ENCODE measurements around the gene FAM50A. TPM values are rescaled to one million over a fixed set of nuclear protein-coding genes. Genes with fewer than 3 reads are reported as not detected.

The FAM50A gene
- total and polyA plus RNA-seq, 3 donors from 2014 or later = 29.6 to 38.5 (median 38.4) TPM

DNA sequence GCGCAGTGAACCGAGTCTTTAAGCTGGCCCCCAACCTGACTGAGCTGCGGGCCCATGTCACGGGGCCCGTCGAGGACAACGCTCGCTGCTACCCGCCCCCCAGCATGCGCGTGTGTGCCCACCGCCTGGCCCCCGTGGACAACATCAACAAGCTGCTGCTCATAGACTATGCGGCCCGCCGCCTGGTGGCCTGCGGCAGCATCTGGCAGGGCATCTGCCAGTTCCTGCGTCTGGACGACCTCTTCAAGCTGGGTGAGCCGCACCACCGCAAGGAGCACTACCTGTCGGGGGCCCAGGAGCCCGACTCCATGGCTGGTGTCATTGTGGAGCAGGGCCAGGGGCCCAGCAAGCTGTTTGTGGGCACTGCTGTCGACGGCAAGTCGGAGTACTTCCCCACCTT lies 16.4 kb downstream of the FAM50A start:
- TF ChIP-seq, protein P1, sequence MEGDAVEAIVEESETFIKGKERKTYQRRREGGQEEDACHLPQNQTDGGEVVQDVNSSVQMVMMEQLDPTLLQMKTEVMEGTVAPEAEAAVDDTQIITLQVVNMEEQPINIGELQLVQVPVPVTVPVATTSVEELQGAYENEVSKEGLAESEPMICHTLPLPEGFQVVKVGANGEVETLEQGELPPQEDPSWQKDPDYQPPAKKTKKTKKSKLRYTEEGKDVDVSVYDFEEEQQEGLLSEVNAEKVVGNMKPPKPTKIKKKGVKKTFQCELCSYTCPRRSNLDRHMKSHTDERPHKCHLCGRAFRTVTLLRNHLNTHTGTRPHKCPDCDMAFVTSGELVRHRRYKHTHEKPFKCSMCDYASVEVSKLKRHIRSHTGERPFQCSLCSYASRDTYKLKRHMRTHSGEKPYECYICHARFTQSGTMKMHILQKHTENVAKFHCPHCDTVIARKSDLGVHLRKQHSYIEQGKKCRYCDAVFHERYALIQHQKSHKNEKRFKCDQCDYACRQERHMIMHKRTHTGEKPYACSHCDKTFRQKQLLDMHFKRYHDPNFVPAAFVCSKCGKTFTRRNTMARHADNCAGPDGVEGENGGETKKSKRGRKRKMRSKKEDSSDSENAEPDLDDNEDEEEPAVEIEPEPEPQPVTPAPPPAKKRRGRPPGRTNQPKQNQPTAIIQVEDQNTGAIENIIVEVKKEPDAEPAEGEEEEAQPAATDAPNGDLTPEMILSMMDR (IDR thresholded peaks at IDR 0.05) = no peak
- no peak for TF ChIP-seq POLR2A (IDR thresholded peaks at IDR 0.05)
- intact Hi-C loops (cut with DNase I; ENCODE audit: low total_unique reads) = no loop called here
- 84% methylated on average over 17 of the region's 26 CpGs; no CpG with 5 or more reads in 1 of the 2 donors for WGBS, 2 donors
- no peak overlapping the region for H3K4me3 ChIP-seq
- H3K4me1 ChIP-seq = no peaks in the 10 kb centered on the region
- H3K27me3 ChIP-seq = no peaks in the 10 kb centered on the region
- H3K36me3 ChIP-seq (ENCODE audit: low read depth, missing control alignments) = no peaks in the 10 kb centered on the region
- H3K9me3 ChIP-seq = no peaks in the 10 kb centered on the region
- DNase-seq = no peak
- H3K27ac ChIP-seq = no peak overlapping the region

DNA sequence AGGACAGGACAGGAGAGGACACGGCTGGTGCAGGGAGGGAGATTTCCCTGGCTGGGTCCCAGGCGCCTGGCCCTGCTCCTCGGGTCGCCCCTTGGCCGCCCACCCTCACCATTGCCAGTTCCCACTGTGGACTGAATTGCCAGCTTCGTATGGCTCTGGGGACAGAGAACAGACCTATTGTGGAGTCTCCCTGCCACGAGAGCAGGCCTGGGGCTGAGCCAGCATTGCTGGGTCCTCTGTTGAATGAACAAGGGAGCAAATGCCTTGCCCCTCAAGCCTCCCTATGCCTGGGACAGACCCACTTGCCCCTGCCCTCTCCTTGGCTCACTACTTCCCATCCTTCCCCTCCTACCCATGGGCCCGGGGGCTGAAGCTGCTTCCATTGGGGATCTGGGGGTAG lies 18.5 kb downstream of the FAM50A start:
- intact Hi-C loops (cut with DNase I; ENCODE audit: low total_unique reads) = no loop called here
- WGBS, 2 donors = 63% methylated on average over 8 of the region's 8 CpGs; no CpG with 5 or more reads in 1 of the 2 donors
- no peak for DNase-seq
- H3K27me3 ChIP-seq = no peaks in the 10 kb centered on the region
- no peaks in the 10 kb centered on the region for H3K9me3 ChIP-seq
- no peaks in the 10 kb centered on the region for H3K4me1 ChIP-seq
- H3K4me3 ChIP-seq = no peak overlapping the region
- TF ChIP-seq POLR2A (IDR thresholded peaks at IDR 0.05) = no peak
- TF ChIP-seq, protein P1 (IDR thresholded peaks at IDR 0.05) = no peak
- H3K36me3 ChIP-seq (ENCODE audit: low read depth, missing control alignments) = no peaks in the 10 kb centered on the region
- no peak overlapping the region for H3K27ac ChIP-seq

DNA sequence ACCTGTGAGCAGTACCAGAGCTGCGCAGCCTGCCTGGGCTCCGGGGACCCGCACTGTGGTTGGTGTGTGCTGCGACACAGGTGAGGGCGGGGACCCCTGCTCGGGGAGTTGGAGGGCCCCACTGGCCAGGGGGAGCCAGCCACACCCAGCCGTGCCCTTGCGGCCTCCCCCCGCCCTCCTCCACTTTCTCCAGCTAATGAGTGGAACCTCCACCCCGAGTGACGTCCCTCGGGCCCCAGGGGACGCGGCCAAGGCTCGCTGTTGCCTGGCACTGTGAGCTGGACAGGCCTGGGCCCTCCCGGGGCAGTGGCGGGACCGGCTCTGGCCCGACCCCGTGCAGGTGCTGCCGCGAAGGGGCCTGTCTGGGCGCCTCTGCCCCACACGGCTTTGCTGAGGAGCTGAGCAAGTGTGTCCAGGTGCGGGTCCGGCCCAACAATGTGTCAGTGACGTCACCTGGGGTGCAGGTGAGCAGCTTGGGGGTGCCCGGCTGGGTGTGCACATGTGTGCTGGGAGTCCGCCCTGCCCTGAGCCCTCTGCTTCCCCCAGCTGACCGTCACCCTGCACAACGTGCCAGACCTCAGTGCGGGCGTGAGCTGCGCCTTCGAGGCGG lies 19.8 kb downstream of the FAM50A start:
- DNase-seq = no peak
- intact Hi-C loops (cut with DNase I; ENCODE audit: low total_unique reads) = no loop called here
- no peak overlapping the region for H3K4me3 ChIP-seq
- no peaks in the 10 kb centered on the region for H3K36me3 ChIP-seq (ENCODE audit: low read depth, missing control alignments)
- no peaks in the 10 kb centered on the region for H3K27me3 ChIP-seq
- H3K4me1 ChIP-seq = no peaks in the 10 kb centered on the region
- no peak for TF ChIP-seq POLR2A (IDR thresholded peaks at IDR 0.05)
- TF ChIP-seq, protein P1 (IDR thresholded peaks at IDR 0.05) = no peak
- no peak overlapping the region for H3K27ac ChIP-seq
- 90% methylated on average over 6 of the region's 36 CpGs; no CpG with 5 or more reads in 1 of the 2 donors for WGBS, 2 donors
- H3K9me3 ChIP-seq = no peaks in the 10 kb centered on the region

DNA sequence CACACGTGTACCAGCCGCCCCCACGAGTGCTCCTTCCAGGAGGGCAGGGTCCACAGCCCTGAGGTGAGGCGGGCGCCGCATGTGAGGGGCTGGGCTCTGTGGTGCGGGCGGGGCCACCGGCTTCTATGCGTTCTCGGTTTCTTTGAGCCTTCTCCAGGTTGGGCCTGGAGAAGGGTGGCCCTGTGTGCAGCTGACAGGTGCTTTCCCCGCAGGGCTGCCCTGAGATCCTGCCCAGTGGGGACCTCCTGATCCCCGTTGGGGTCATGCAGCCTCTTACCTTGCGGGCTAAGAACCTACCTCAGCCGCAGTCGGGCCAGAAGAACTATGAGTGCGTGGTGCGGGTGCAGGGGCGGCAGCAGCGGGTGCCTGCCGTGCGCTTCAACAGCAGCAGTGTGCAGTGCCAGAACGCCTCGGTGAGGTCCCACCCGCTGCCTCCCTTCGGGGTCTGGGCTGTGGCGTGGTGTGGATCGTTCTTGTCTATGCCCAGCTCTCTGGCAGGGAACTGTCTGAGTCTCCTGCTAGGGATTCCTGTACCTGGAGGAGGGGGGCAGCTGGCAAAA lies 20.9 kb downstream of the FAM50A start:
- H3K27ac ChIP-seq = no peak overlapping the region
- WGBS, 2 donors = 94% methylated on average over 13 of the region's 28 CpGs; no CpG with 5 or more reads in 1 of the 2 donors
- no peaks in the 10 kb centered on the region for H3K4me1 ChIP-seq
- no peak overlapping the region for H3K4me3 ChIP-seq
- no peaks in the 10 kb centered on the region for H3K36me3 ChIP-seq (ENCODE audit: low read depth, missing control alignments)
- TF ChIP-seq, protein P1 (IDR thresholded peaks at IDR 0.05) = no peak
- TF ChIP-seq POLR2A (IDR thresholded peaks at IDR 0.05) = no peak
- H3K27me3 ChIP-seq = no peaks in the 10 kb centered on the region
- H3K9me3 ChIP-seq = no peaks in the 10 kb centered on the region
- intact Hi-C loops (cut with DNase I; ENCODE audit: low total_unique reads) = no loop called here
- DNase-seq = no peak

DNA sequence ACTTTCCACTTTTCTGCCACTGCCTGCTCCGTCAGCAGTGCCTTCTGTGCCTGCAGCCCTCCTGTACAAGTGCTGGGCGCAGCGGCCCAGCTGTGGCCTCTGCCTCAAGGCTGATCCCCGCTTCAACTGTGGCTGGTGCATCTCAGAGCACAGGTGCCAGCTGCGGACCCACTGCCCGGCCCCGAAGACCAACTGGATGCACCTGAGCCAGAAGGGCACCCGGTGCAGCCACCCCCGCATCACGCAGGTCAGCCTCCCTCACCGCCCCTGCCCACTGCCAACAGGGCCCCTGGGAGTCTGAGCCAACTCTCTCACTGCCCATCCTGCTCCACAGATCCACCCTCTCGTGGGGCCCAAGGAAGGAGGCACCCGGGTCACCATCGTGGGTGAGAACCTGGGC lies 21.7 kb downstream of the FAM50A start:
- no peak overlapping the region for H3K4me3 ChIP-seq
- TF ChIP-seq POLR2A (IDR thresholded peaks at IDR 0.05) = no peak
- TF ChIP-seq, protein P1 (IDR thresholded peaks at IDR 0.05) = no peak
- H3K27ac ChIP-seq = no peak overlapping the region
- intact Hi-C loops (cut with DNase I; ENCODE audit: low total_unique reads) = no loop called here
- no peaks in the 10 kb centered on the region for H3K27me3 ChIP-seq
- H3K4me1 ChIP-seq = no peaks in the 10 kb centered on the region
- 94% methylated on average over 12 of the region's 14 CpGs; no CpG with 5 or more reads in 1 of the 2 donors for WGBS, 2 donors
- DNase-seq = no peak
- H3K9me3 ChIP-seq = no peaks in the 10 kb centered on the region
- no peaks in the 10 kb centered on the region for H3K36me3 ChIP-seq (ENCODE audit: low read depth, missing control alignments)
